Stimulated activated CD8-positive, alpha-beta memory T cell treated with anti-CD3 and anti-CD28 coated beads, Interleukin-12 subunit alpha, Interleukin-12 subunit beta, amount 100 ng/mL, for 1 hour (primary cell): ENCODE results near the gene LAIR1.
A peak's percentile ranks its signal among the peaks of the same experiment; 100 is the strongest.
"Not testable (repeated sequence)": the region's sequence is repeated elsewhere in the genome, so short reads cannot be mapped to it uniquely, and the experiment has no call there.

Experiments
- DNase-seq: peaks from one replicate; pipeline ENCODE4 v3.0.0-alpha.2; 2020; ENCODE audit warnings: low read depth

The LAIR1 gene

GRCh38 chr19:54364775-54365257 is at the start of gene LAIR1:
Gene LAIR1, minus strand, starts transcription at chr19:54364931. Its CDS starts 127 bp downstream, at chr19:54364804.
- DNase-seq = peak; percentile 30

GRCh38 chr19:54414156-54414555 is 49.4 kb upstream of the LAIR1 start:
- DNase-seq = no peak

- no peak for DNase-seq
These were observed 48.1 kb upstream of the LAIR1 start for GRCh38 chr19:54412877-54413276.

GRCh38 chr19:54411033-54411432 is 46.3 kb upstream of the LAIR1 start:
- no peak for DNase-seq

GRCh38 chr19:54408456-54409026 is 43.8 kb upstream of the LAIR1 start:
- no peak for DNase-seq

GRCh38 chr19:54407780-54408179 is 43.0 kb upstream of the LAIR1 start:
- no peak for DNase-seq

GRCh38 chr19:54405628-54406027 is 40.9 kb upstream of the LAIR1 start:
- no peak for DNase-seq

GRCh38 chr19:54403054-54403453 is 38.3 kb upstream of the LAIR1 start:
- no peak for DNase-seq

- DNase-seq = no peak
These were observed 36.2 kb upstream of the LAIR1 start for GRCh38 chr19:54400913-54401312.

- DNase-seq = no peak
These were observed 34.5 kb upstream of the LAIR1 start for GRCh38 chr19:54399189-54399588.

GRCh38 chr19:54395685-54396084 is 31.0 kb upstream of the LAIR1 start:
- DNase-seq = no peak

- DNase-seq = no peak
These were observed 28.6 kb upstream of the LAIR1 start for GRCh38 chr19:54393381-54393780.

- DNase-seq = no peak
These were observed 27.4 kb upstream of the LAIR1 start for GRCh38 chr19:54392105-54392504.

- no peak for DNase-seq
These were observed 26.9 kb upstream of the LAIR1 start for GRCh38 chr19:54391589-54392061.

GRCh38 chr19:54390942-54391577 is 26.3 kb upstream of the LAIR1 start:
- DNase-seq = peak; percentile 60

GRCh38 chr19:54389553-54389952 is 24.8 kb upstream of the LAIR1 start:
- no peak for DNase-seq

- no peak for DNase-seq
These were observed 24.0 kb upstream of the LAIR1 start for GRCh38 chr19:54388802-54389139.

GRCh38 chr19:54387991-54388801 is 23.5 kb upstream of the LAIR1 start:
- peak; percentile 20 for DNase-seq

GRCh38 chr19:54383330-54383729 is 18.6 kb upstream of the LAIR1 start:
- DNase-seq = no peak

- DNase-seq = not testable (repeated sequence)
These were observed 17.3 kb upstream of the LAIR1 start for GRCh38 chr19:54382041-54382440.

- DNase-seq = no peak
These were observed 16.2 kb upstream of the LAIR1 start for GRCh38 chr19:54380897-54381296.

- no peak for DNase-seq
These were observed 14.5 kb upstream of the LAIR1 start for GRCh38 chr19:54379187-54379678.
